ENCODE results near the gene COX10.

Gene COX10

GRCh38 chr17:14051692-14052091 lies 17.6 kb upstream of the COX10 start:
- no peak for TF ChIP-seq CTCF (IDR thresholded peaks at IDR 0.05; ENCODE audit: low read depth, low read length)
- no peak for TF ChIP-seq EZH2phosphoT487 (IDR thresholded peaks at IDR 0.05; ENCODE audit: low read depth)
- Histone ChIP-seq H3K27ac (ENCODE audit: low read length) (no peak overlapping the region), H3K79me2 (ENCODE audit: low read length) (peaks cover under 1% of the 10 kb centered on the region; the same call in 1 of the 2 replicates), H3K4me2 (ENCODE audit: low read length) (no peak overlapping the region), H3K9me3 (ENCODE audit: insufficient read depth, low read length) (no peaks in the 10 kb centered on the region), H2AFZ (ENCODE audit: low read depth, low read length) (no peak overlapping the region), H3K4me3 (ENCODE audit: low read length) (no peak overlapping the region), H3K4me1 (ENCODE audit: low read length) (no peaks in the 10 kb centered on the region), H3K36me3 (replicated peaks; ENCODE audit: low read depth, low read length) (peaks cover 9% of the 10 kb centered on the region), H3K9ac (ENCODE audit: low read length) (no peak overlapping the region), H3K27me3 (ENCODE audit: low read depth, low read length) (no peaks in the 10 kb centered on the region), H4K20me1 (ENCODE audit: insufficient read depth, low read length) (no peaks in the 10 kb centered on the region)

GRCh38 chr17:14052886-14053615 lies 16.3 kb upstream of the COX10 start:
- H3K4me2 ChIP-seq (ENCODE audit: low read length): no peak overlapping the region
- TF ChIP-seq CTCF (IDR thresholded peaks at IDR 0.05; ENCODE audit: low read depth, low read length): no peak

GRCh38 chr17:14057591-14057990 lies 11.7 kb upstream of the COX10 start:
- Histone ChIP-seq H3K4me3 (ENCODE audit: low read length) (no peak overlapping the region), H3K4me2 (ENCODE audit: low read length) (no peak overlapping the region), H3K79me2 (ENCODE audit: low read length) (no peaks in the 10 kb centered on the region), H4K20me1 (ENCODE audit: insufficient read depth, low read length) (no peaks in the 10 kb centered on the region), H3K27me3 (ENCODE audit: low read depth, low read length) (no peaks in the 10 kb centered on the region), H3K9ac (ENCODE audit: low read length) (no peak overlapping the region), H3K36me3 (replicated peaks; ENCODE audit: low read depth, low read length) (peaks cover 16% of the 10 kb centered on the region), H3K9me3 (ENCODE audit: insufficient read depth, low read length) (no peaks in the 10 kb centered on the region), H3K27ac (ENCODE audit: low read length) (no peak overlapping the region), H3K4me1 (ENCODE audit: low read length) (no peaks in the 10 kb centered on the region), H2AFZ (ENCODE audit: low read depth, low read length) (no peak overlapping the region)
- TF ChIP-seq CTCF (IDR thresholded peaks at IDR 0.05; ENCODE audit: low read depth, low read length) (no peak), EZH2phosphoT487 (IDR thresholded peaks at IDR 0.05; ENCODE audit: low read depth) (no peak)

More at GRCh38 chr17:14052886-14053615, 16.3 kb upstream of the COX10 start:
- Histone ChIP-seq H4K20me1 (ENCODE audit: insufficient read depth, low read length) (no peaks in the 10 kb centered on the region), H3K9me3 (ENCODE audit: insufficient read depth, low read length) (no peaks in the 10 kb centered on the region), H2AFZ (ENCODE audit: low read depth, low read length) (no peak overlapping the region), H3K27ac (ENCODE audit: low read length) (no peak overlapping the region), H3K27me3 (ENCODE audit: low read depth, low read length) (no peaks in the 10 kb centered on the region), H3K36me3 (replicated peaks; ENCODE audit: low read depth, low read length) (peaks cover 14% of the 10 kb centered on the region), H3K4me1 (ENCODE audit: low read length) (no peaks in the 10 kb centered on the region), H3K4me3 (ENCODE audit: low read length) (no peak overlapping the region), H3K79me2 (ENCODE audit: low read length) (no peaks in the 10 kb centered on the region), H3K9ac (ENCODE audit: low read length) (no peak overlapping the region)

GRCh38 chr17:14058051-14058450 lies 11.3 kb upstream of the COX10 start:
- Histone ChIP-seq H2AFZ (ENCODE audit: low read depth, low read length) (no peak overlapping the region), H3K36me3 (replicated peaks; ENCODE audit: low read depth, low read length) (peaks cover 16% of the 10 kb centered on the region), H3K9me3 (ENCODE audit: insufficient read depth, low read length) (no peaks in the 10 kb centered on the region), H3K27ac (ENCODE audit: low read length) (no peak overlapping the region), H3K27me3 (ENCODE audit: low read depth, low read length) (no peaks in the 10 kb centered on the region), H4K20me1 (ENCODE audit: insufficient read depth, low read length) (no peaks in the 10 kb centered on the region), H3K9ac (ENCODE audit: low read length) (no peak overlapping the region), H3K79me2 (ENCODE audit: low read length) (no peaks in the 10 kb centered on the region), H3K4me3 (ENCODE audit: low read length) (no peak overlapping the region), H3K4me2 (ENCODE audit: low read length) (no peak overlapping the region), H3K4me1 (ENCODE audit: low read length) (no peaks in the 10 kb centered on the region)
- TF ChIP-seq EZH2phosphoT487 (IDR thresholded peaks at IDR 0.05; ENCODE audit: low read depth) (no peak), CTCF (IDR thresholded peaks at IDR 0.05; ENCODE audit: low read depth, low read length) (no peak)

All from OCI-LY3 (cell line).